Ishikawa (cell line): ENCODE measurements around the gene CHIA.

Source experiments
- CREB1 ChIP-seq: IDR thresholded peaks from 2 replicates; pipeline ENCODE4 v1.6.1; 2012; ENCODE audit warnings: low read depth
- EGR1 ChIP-seq: IDR thresholded peaks from 2 replicates; pipeline ENCODE4 v1.6.1; 2012
- RAD21 ChIP-seq: IDR thresholded peaks from 2 replicates; pipeline ENCODE4 v1.6.1; 2012; ENCODE audit warnings: low read depth
- TAF1 ChIP-seq: IDR thresholded peaks from 2 replicates; pipeline ENCODE4 v1.6.1; 2012; ENCODE audit warnings: low read depth, mild to moderate bottlenecking
- TF ChIP-seq, protein P1 (sequence below): IDR thresholded peaks from 2 replicates; pipeline ENCODE4 v1.6.1; 2012; ENCODE audit warnings: low read depth, mild to moderate bottlenecking

DNA sequence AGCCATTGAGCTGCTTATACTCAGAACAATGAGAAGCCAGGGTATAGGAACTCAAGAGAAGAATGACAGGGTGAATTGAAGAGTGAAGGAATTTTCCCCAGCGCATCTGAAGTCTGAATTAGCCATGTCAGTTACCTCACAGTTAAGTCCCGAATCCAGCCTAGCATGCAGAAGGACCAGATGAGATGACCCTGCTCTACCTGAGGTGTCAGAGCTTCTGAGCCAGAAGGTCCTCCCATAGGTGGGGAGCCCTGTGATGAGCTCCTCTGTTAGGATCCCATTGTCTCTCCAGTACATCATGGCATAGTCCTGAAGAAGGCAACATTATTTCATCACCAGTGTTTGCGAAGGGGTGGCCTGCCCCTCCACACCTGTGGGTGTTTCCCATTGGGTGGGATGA lies 68.7 kb downstream of the CHIA start:
- TF ChIP-seq EGR1 (no peak), CREB1 (no peak), RAD21 (no peak), TAF1 (no peak)
- TF ChIP-seq, protein P1, sequence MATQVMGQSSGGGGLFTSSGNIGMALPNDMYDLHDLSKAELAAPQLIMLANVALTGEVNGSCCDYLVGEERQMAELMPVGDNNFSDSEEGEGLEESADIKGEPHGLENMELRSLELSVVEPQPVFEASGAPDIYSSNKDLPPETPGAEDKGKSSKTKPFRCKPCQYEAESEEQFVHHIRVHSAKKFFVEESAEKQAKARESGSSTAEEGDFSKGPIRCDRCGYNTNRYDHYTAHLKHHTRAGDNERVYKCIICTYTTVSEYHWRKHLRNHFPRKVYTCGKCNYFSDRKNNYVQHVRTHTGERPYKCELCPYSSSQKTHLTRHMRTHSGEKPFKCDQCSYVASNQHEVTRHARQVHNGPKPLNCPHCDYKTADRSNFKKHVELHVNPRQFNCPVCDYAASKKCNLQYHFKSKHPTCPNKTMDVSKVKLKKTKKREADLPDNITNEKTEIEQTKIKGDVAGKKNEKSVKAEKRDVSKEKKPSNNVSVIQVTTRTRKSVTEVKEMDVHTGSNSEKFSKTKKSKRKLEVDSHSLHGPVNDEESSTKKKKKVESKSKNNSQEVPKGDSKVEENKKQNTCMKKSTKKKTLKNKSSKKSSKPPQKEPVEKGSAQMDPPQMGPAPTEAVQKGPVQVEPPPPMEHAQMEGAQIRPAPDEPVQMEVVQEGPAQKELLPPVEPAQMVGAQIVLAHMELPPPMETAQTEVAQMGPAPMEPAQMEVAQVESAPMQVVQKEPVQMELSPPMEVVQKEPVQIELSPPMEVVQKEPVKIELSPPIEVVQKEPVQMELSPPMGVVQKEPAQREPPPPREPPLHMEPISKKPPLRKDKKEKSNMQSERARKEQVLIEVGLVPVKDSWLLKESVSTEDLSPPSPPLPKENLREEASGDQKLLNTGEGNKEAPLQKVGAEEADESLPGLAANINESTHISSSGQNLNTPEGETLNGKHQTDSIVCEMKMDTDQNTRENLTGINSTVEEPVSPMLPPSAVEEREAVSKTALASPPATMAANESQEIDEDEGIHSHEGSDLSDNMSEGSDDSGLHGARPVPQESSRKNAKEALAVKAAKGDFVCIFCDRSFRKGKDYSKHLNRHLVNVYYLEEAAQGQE, result no peak
